GM20431 (cell line): ENCODE results near the gene KIF27.

Experiments
- in situ Hi-C: fragments of 300-500 bp; cut with MseI, MboI; formaldehyde crosslinking; loops from one replicate; pipeline ENCODE4 v1.15.0; 2020; ENCODE audit warnings: low sequenced_read_pairs; ENCODE audit not compliant: unreplicated experiment

Gene KIF27

GRCh38 chr9:83920927-83921707 lies at the start of gene KIF27:
Gene KIF27 (minus strand): TSS chr9:83921432. CDS start chr9:83915591, 5,841 bp downstream.
- in situ Hi-C loops: loop anchor here (25.0 kb wide), 1 partner anchor 309 kb away; the partner anchor contains the start of gene IDNK

GRCh38 chr9:83969602-83970001 lies 48.4 kb upstream of the KIF27 start:
- in situ Hi-C loops: no loop called here

- in situ Hi-C loops: no loop called here
Observed at GRCh38 chr9:83967073-83967472, 45.8 kb upstream of the KIF27 start.

GRCh38 chr9:83966209-83966582 lies 45.0 kb upstream of the KIF27 start:
- in situ Hi-C loops: no loop called here

GRCh38 chr9:83965350-83966208 lies 44.3 kb upstream of the KIF27 start:
- in situ Hi-C loops: no loop called here

GRCh38 chr9:83964973-83965349 lies 43.7 kb upstream of the KIF27 start:
- in situ Hi-C loops: no loop called here

GRCh38 chr9:83962165-83962564 lies 40.9 kb upstream of the KIF27 start:
- in situ Hi-C loops: no loop called here

GRCh38 chr9:83960991-83961390 lies 39.8 kb upstream of the KIF27 start:
- in situ Hi-C loops: no loop called here

- in situ Hi-C loops: no loop called here
Observed at GRCh38 chr9:83959061-83959460, 37.8 kb upstream of the KIF27 start.

- in situ Hi-C loops: no loop called here
Observed at GRCh38 chr9:83957248-83957513, 35.9 kb upstream of the KIF27 start.

- in situ Hi-C loops: no loop called here
Observed at GRCh38 chr9:83956436-83957247, 35.4 kb upstream of the KIF27 start.

GRCh38 chr9:83956086-83956435 lies 34.8 kb upstream of the KIF27 start:
- in situ Hi-C loops: no loop called here

GRCh38 chr9:83948096-83948495 lies 26.9 kb upstream of the KIF27 start:
- in situ Hi-C loops: loop anchor here (25.0 kb wide), 1 partner anchor 314 kb away; no protein-coding TSS in a partner anchor

- in situ Hi-C loops: loop anchor here (25.0 kb wide), 1 partner anchor 322 kb away; no protein-coding TSS in a partner anchor
Observed at GRCh38 chr9:83940590-83941303, 19.5 kb upstream of the KIF27 start.

GRCh38 chr9:83937861-83938455 lies 16.7 kb upstream of the KIF27 start:
- in situ Hi-C loops: loop anchor here (10.0 to 25.0 kb wide), 3 partner anchors 237 to 377 kb away; no protein-coding TSS in a partner anchor

GRCh38 chr9:83936523-83936922 lies 15.3 kb upstream of the KIF27 start:
- in situ Hi-C loops: loop anchor here (10.0 to 25.0 kb wide), 3 partner anchors 238 to 378 kb away; no protein-coding TSS in a partner anchor

GRCh38 chr9:83935276-83935935 lies 14.2 kb upstream of the KIF27 start:
- in situ Hi-C loops: loop anchor here (10.0 to 25.0 kb wide), 3 partner anchors 239 to 379 kb away; no protein-coding TSS in a partner anchor

GRCh38 chr9:83934569-83935275 lies 13.5 kb upstream of the KIF27 start:
- in situ Hi-C loops: loop anchor here (10.0 to 25.0 kb wide), 3 partner anchors 240 to 380 kb away; no protein-coding TSS in a partner anchor
